IPS DF 4.7 (cell line): ENCODE results near the gene CYFIP1.

Experiments used
- DNase-seq: peaks from one replicate; pipeline ENCODE4 v3.0.0-alpha.2; 2013; ENCODE audit warnings: low spot score; ENCODE audit errors: extremely low read depth

Gene CYFIP1

GRCh38 chr15:22869856-22870255, 110.3 kb downstream of the CYFIP1 start:
- no peak for DNase-seq

GRCh38 chr15:22868928-22869327, 111.2 kb downstream of the CYFIP1 start:
- no peak for DNase-seq

- no peak for DNase-seq
Observed at GRCh38 chr15:22868495-22868894, 111.7 kb downstream of the CYFIP1 start.

GRCh38 chr15:22867886-22868285, 112.3 kb downstream of the CYFIP1 start:
- DNase-seq = no peak

GRCh38 chr15:22866079-22866478, 114.1 kb downstream of the CYFIP1 start:
- no peak for DNase-seq

- no peak for DNase-seq
Observed at GRCh38 chr15:22863356-22863755, 116.8 kb downstream of the CYFIP1 start.

- no peak for DNase-seq
Observed at GRCh38 chr15:22861161-22861560, 119.0 kb downstream of the CYFIP1 start.

- no peak for DNase-seq
Observed at GRCh38 chr15:22856659-22857058, 123.5 kb downstream of the CYFIP1 start.

GRCh38 chr15:22855791-22856190, 124.4 kb downstream of the CYFIP1 start:
- DNase-seq = no peak

- no peak for DNase-seq
Observed at GRCh38 chr15:22851513-22851912, 128.7 kb downstream of the CYFIP1 start.

GRCh38 chr15:22850055-22850454, 130.1 kb downstream of the CYFIP1 start:
- DNase-seq = no peak

- no peak for DNase-seq
Observed at GRCh38 chr15:22846073-22846472, 134.1 kb downstream of the CYFIP1 start.

GRCh38 chr15:22845289-22845900, 134.8 kb downstream of the CYFIP1 start:
- DNase-seq = peak; percentile 16

- no peak for DNase-seq
Observed at GRCh38 chr15:22844421-22845288, 135.5 kb downstream of the CYFIP1 start.

- no peak for DNase-seq
Observed at GRCh38 chr15:22839046-22839695, 141.0 kb downstream of the CYFIP1 start.

- peak; percentile 82 for DNase-seq
Observed at GRCh38 chr15:22838292-22839042, 141.7 kb downstream of the CYFIP1 start, which contains the start of gene NIPA2. Gene NIPA2, plus strand, starts transcription at chr15:22838666. Its CDS starts 13,066 bp downstream, at chr15:22851732.

- DNase-seq = no peak
Observed at GRCh38 chr15:22831473-22831872, 148.7 kb downstream of the CYFIP1 start.

- peak; percentile 30 for DNase-seq
Observed at GRCh38 chr15:22827125-22827524, 153.0 kb downstream of the CYFIP1 start.

- DNase-seq = no peak
Observed at GRCh38 chr15:22823495-22824128, 156.6 kb downstream of the CYFIP1 start.

- DNase-seq = no peak
Observed at GRCh38 chr15:22819651-22820050, 160.5 kb downstream of the CYFIP1 start.
